ENCODE data around the gene MANF. TPM values are rescaled to one million over a fixed set of nuclear protein-coding genes. Genes with fewer than 3 reads are reported as not detected.

The MANF gene
- total RNA-seq, 1 experiment from 2014 or later, result 271 TPM

DNA sequence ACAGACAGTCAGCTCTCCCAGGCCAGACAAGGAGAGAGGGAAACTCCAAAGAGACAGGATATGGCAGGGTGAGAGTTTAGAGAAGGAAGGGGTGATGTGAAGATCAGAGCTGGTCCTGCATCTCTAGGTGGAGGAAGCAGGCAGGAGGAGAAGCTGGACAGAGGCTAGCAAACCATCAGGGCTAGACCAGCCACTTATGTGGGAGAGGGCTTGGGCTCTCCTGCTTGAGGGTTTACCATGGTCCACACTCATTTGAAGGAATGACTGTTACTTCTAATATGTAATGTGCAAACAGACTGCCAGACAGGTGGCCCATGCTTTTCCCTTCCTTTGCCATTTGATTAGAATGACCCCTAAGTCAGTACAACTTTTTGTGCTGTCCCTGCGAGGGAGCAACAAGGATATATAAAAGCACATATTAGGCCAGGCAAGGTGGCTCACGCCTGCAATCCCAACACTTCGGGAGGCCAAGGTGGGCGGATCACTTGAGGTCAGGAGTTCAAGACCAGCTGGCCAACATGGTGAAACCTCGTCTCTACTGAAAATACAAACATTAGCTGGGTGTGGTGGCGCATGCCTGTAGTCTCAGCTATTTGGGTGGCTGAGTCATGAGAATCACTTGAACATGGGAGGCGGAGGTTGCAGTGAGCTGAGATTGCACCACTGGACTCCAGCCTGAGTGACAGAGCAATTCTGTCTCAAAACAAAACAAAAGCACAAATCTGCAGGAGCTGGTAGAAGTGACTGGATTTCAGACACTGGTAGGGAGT lies 41.0 kb upstream of the MANF start:
- no peaks in the 10 kb centered on the region for H3K36me3 Mint-ChIP-seq (ENCODE audit: insufficient read depth, unreplicated experiment)
- DNase-seq (ENCODE audit: unreplicated experiment), result peak; percentile 83
- no peaks in the 10 kb centered on the region for H3K27me3 Mint-ChIP-seq (ENCODE audit: insufficient read depth, unreplicated experiment)
- peaks cover 38% of the 10 kb centered on the region for H3K4me1 Mint-ChIP-seq (ENCODE audit: insufficient read depth, unreplicated experiment)
- no TSS peak for BruUV-seq (replicated peaks)
- no peaks in the 10 kb centered on the region for H3K9me3 Mint-ChIP-seq (ENCODE audit: unreplicated experiment)
- POLR2A ChIA-PET, result interaction anchor here (0.5 to 2.0 kb wide), 7 partner anchors 25 to 957 kb away, joined by 3 to 6 read pairs (median 4); partner anchors contain the start of genes DCAF1 and MAPKAPK3
- H3K4me3 Mint-ChIP-seq (ENCODE audit: unreplicated experiment), result no peak overlapping the region
- CTCF ChIA-PET, result interaction anchor here (0.7 to 2.3 kb wide), 9 partner anchors 27 to 729 kb away, joined by 3 to 9 read pairs (median 4); no protein-coding TSS in a partner anchor
- TF ChIP-seq, protein P1, sequence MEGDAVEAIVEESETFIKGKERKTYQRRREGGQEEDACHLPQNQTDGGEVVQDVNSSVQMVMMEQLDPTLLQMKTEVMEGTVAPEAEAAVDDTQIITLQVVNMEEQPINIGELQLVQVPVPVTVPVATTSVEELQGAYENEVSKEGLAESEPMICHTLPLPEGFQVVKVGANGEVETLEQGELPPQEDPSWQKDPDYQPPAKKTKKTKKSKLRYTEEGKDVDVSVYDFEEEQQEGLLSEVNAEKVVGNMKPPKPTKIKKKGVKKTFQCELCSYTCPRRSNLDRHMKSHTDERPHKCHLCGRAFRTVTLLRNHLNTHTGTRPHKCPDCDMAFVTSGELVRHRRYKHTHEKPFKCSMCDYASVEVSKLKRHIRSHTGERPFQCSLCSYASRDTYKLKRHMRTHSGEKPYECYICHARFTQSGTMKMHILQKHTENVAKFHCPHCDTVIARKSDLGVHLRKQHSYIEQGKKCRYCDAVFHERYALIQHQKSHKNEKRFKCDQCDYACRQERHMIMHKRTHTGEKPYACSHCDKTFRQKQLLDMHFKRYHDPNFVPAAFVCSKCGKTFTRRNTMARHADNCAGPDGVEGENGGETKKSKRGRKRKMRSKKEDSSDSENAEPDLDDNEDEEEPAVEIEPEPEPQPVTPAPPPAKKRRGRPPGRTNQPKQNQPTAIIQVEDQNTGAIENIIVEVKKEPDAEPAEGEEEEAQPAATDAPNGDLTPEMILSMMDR (IDR thresholded peaks at IDR 0.05; ENCODE audit: unreplicated experiment), result no peak
- intact Hi-C loops (cut with micrococcal nuclease), result no loop called here
- peak overlapping the region; percentile 94 for H3K27ac Mint-ChIP-seq (ENCODE audit: low read depth, unreplicated experiment)

DNA sequence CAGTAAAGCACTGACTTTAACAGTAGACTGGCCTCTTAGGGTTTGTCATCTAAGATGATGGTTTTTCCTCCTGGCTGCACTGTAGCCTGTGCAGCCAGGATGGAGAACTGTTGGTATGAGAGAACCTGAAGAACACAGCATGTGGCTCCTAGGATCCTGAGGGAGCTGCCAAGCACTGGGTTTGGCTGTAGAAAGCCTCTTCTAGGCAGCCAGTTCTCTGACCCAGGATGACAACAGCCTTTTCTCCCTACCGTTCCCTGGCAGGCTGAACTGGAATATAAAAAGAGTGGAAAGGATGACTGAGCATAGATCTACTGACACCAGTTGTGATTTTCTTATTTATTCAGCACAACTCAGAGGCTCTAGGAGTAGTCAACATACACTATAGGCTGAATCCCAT lies 34.3 kb upstream of the MANF start:
- no TSS peak for BruUV-seq (replicated peaks)
- ChIA-PET CTCF (interaction anchor here (0.6 to 1.0 kb wide), 3 partner anchors 21 to 88 kb away, joined by 3 to 7 read pairs (median 4); no protein-coding TSS in a partner anchor), POLR2A (no interaction called here)
- DNase-seq (ENCODE audit: unreplicated experiment), result no peak
- Mint-ChIP-seq H3K36me3 (ENCODE audit: insufficient read depth, unreplicated experiment) (no peaks in the 10 kb centered on the region), H3K4me3 (ENCODE audit: unreplicated experiment) (no peak overlapping the region), H3K27me3 (ENCODE audit: insufficient read depth, unreplicated experiment) (no peaks in the 10 kb centered on the region), H3K4me1 (ENCODE audit: insufficient read depth, unreplicated experiment) (no peaks in the 10 kb centered on the region), H3K27ac (ENCODE audit: low read depth, unreplicated experiment) (no peak overlapping the region), H3K9me3 (ENCODE audit: unreplicated experiment) (no peaks in the 10 kb centered on the region)
- intact Hi-C loops (cut with micrococcal nuclease), result no loop called here
- TF ChIP-seq, protein P1 (IDR thresholded peaks at IDR 0.05; ENCODE audit: unreplicated experiment), result no peak

GRCh38 chr3:51353131-51353530 lies 32.0 kb upstream of the MANF start:
- ChIA-PET CTCF (interaction anchor here (0.8 kb wide), 1 partner anchor 18 kb away, joined by 3 read pairs; no protein-coding TSS in a partner anchor), POLR2A (no interaction called here)
- no peaks in the 10 kb centered on the region for H3K9me3 Mint-ChIP-seq (ENCODE audit: unreplicated experiment)
- no peaks in the 10 kb centered on the region for H3K4me1 Mint-ChIP-seq (ENCODE audit: insufficient read depth, unreplicated experiment)
- TF ChIP-seq, protein P1 (IDR thresholded peaks at IDR 0.05; ENCODE audit: unreplicated experiment), result no peak
- no peaks in the 10 kb centered on the region for H3K36me3 Mint-ChIP-seq (ENCODE audit: insufficient read depth, unreplicated experiment)
- DNase-seq (ENCODE audit: unreplicated experiment), result no peak
- intact Hi-C loops (cut with micrococcal nuclease), result no loop called here
- no peak overlapping the region for H3K27ac Mint-ChIP-seq (ENCODE audit: low read depth, unreplicated experiment)
- no peaks in the 10 kb centered on the region for H3K27me3 Mint-ChIP-seq (ENCODE audit: insufficient read depth, unreplicated experiment)
- no peak overlapping the region for H3K4me3 Mint-ChIP-seq (ENCODE audit: unreplicated experiment)
- BruUV-seq (replicated peaks), result no TSS peak

DNA sequence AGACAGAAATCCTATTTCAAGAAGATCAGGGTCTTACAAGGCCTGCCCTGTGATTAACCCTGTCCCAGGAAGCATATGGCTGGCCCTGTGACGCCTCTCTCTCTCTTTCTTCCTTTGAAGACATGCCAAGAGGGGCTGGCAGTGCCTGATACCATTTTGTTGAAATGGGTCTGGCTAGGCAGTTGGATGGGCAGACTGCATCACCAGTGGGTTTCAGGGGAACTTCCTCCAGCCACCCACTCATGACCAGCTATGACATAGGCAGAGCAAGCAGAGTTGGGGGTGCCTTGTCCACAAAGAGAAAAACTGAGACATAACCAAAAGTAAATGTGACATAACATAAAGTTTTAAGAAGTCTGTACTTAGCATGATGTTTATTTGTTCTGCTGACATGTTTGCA lies 31.4 kb upstream of the MANF start:
- CTCF ChIA-PET, result interaction anchor here (0.8 to 1.7 kb wide), 3 partner anchors 9 to 804 kb away, joined by 3 to 11 read pairs (median 3); no protein-coding TSS in a partner anchor
- H3K36me3 Mint-ChIP-seq (ENCODE audit: insufficient read depth, unreplicated experiment), result no peaks in the 10 kb centered on the region

More for the DNA sequence above, 31.4 kb upstream of the MANF start:
- intact Hi-C loops (cut with micrococcal nuclease), result no loop called here
- no TSS peak for BruUV-seq (replicated peaks)
- Mint-ChIP-seq H3K4me3 (ENCODE audit: unreplicated experiment) (no peak overlapping the region), H3K9me3 (ENCODE audit: unreplicated experiment) (no peaks in the 10 kb centered on the region), H3K4me1 (ENCODE audit: insufficient read depth, unreplicated experiment) (no peaks in the 10 kb centered on the region), H3K27ac (ENCODE audit: low read depth, unreplicated experiment) (no peak overlapping the region), H3K27me3 (ENCODE audit: insufficient read depth, unreplicated experiment) (no peaks in the 10 kb centered on the region)
- POLR2A ChIA-PET, result no interaction called here
- TF ChIP-seq, protein P1 (IDR thresholded peaks at IDR 0.05; ENCODE audit: unreplicated experiment), result no peak
- DNase-seq (ENCODE audit: unreplicated experiment), result no peak
